Keratinocyte (primary cell): ENCODE measurements around the gene SNTB2.

Experiments used
- EZH2 ChIP-seq: IDR thresholded peaks from one replicate; pipeline ENCODE4 v1.6.1; 2012; ENCODE audit warnings: inconsistent platforms, mild to moderate bottlenecking, low read length, moderate library complexity
- TF ChIP-seq, protein P1 (sequence below), 3 experiments: IDR thresholded peaks in 1 of 3; conservative IDR thresholded peaks in 1 of 3; optimal IDR thresholded peaks in 1 of 3; 2 replicates in 2 of 3; 3 replicates in 1 of 3; pipeline versions ENCODE3 to v1.5.1; 2011; ENCODE audit warnings: low read length in 3 of 3, mild to moderate bottlenecking in 3 of 3, moderate library complexity in 2 of 3, control low read depth in 1 of 3, inconsistent platforms in 1 of 3; ENCODE audit not compliant: insufficient read depth in 2 of 3; ENCODE audit errors: extremely low read depth in 1 of 3

GRCh38 chr16:69239851-69240250 lies 52.9 kb downstream of the SNTB2 start:
- no peak for TF ChIP-seq EZH2
- TF ChIP-seq, protein P1, sequence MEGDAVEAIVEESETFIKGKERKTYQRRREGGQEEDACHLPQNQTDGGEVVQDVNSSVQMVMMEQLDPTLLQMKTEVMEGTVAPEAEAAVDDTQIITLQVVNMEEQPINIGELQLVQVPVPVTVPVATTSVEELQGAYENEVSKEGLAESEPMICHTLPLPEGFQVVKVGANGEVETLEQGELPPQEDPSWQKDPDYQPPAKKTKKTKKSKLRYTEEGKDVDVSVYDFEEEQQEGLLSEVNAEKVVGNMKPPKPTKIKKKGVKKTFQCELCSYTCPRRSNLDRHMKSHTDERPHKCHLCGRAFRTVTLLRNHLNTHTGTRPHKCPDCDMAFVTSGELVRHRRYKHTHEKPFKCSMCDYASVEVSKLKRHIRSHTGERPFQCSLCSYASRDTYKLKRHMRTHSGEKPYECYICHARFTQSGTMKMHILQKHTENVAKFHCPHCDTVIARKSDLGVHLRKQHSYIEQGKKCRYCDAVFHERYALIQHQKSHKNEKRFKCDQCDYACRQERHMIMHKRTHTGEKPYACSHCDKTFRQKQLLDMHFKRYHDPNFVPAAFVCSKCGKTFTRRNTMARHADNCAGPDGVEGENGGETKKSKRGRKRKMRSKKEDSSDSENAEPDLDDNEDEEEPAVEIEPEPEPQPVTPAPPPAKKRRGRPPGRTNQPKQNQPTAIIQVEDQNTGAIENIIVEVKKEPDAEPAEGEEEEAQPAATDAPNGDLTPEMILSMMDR (optimal IDR thresholded peaks at IDR 0.05 in 1 of 3, IDR thresholded peaks at IDR 0.05 in 1 of 3, conservative IDR thresholded peaks at IDR 0.05 in 1 of 3; ENCODE audit: extremely low read depth in 1 of 3, insufficient read depth in 2 of 3, low read length in 3 of 3): no peak
